22Rv1 (cell line): ENCODE results near the gene PPFIBP2.

Experiments used
- H3K27ac ChIP-seq: fragments of 450-650 bp; 2 replicates; pipeline ENCODE4 v1.5.1; 2017
- CTCF ChIP-seq: fragments of 450-650 bp; IDR thresholded peaks from 2 replicates; pipeline ENCODE4 v1.5.1; 2017; ENCODE audit warnings: mild to moderate bottlenecking
- ZFX ChIP-seq: fragments of 450-650 bp; IDR thresholded peaks from 2 replicates; pipeline ENCODE4 v1.6.1; 2017; ENCODE audit warnings: antibody characterized with exemption, borderline replicate concordance

The PPFIBP2 gene

DNA sequence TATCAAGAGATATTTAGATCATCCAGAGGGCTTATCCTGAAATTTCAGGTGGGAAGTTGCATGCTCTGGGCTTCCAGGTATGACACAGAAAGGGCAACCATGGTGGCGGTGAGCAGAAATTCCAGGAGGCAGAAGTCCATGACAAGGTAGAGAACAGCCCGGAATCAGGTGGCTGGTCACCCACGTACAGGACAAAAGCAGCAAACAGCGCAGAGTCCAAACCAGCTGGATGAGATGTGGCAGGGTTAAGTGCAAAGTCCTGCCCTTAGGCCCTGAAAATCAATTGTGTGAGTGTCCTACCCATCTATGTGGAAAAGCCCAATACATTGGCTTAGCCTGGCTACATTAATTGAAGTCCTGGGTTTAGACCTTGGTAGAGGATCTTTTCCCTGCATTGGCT lies 11.6 kb downstream of the PPFIBP2 start:
- no peak overlapping the region for H3K27ac ChIP-seq
- TF ChIP-seq ZFX, result no peak

DNA sequence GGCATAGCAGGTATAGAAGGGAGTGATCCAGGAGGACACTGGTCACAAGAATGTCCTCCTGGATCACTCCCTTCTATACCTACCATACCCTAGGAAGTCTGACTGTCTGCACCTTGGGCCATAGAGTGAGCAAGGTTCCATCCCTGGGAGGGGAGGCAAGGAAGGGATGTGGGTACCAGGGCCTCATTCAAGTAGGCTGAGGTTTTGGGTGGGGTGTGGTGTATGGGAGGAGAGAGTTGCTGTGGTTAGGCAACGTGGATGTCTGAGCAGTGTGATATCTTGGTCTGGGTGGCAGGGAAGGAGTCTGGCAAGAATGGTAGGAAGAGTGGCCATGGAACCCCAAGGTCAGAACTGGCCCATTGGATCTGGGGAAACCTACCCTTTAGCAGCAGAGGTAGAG lies 13.2 kb downstream of the PPFIBP2 start:
- H3K27ac ChIP-seq, result no peak overlapping the region
- TF ChIP-seq CTCF, result no peak
- no peak for TF ChIP-seq ZFX

GRCh38 chr11:7528514-7529049 lies 14.8 kb downstream of the PPFIBP2 start:
- no peak overlapping the region for H3K27ac ChIP-seq
- TF ChIP-seq CTCF (no peak), ZFX (no peak)

DNA sequence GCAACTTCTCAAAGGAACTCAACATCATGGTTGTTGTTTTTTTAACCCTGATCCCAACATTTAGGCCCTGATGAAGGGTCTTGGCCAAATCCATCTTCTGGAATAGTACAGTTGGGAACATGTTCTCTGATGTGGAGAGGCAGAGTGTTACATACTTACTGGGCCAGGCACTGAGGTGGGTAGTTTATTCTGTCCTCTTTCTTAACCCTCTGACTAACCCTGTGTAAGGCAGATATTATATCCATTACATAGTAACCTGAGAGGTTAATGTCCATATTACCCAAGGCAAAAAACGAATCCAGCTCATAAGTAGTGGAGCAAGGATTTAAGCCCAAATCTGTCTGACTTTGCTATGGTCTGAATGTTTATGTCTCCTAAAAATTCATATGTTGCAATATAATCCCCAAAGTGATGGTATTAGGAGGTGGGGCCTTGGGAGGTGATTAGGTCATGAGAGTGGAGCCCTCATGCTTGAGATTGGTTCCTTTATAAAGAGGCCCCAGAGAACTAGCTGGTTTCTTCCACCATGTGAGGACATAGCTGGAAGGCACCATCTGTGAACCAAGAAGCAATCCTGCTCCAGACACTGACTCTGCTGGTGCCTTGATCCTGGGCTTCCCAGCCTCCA lies 16.3 kb downstream of the PPFIBP2 start:
- H3K27ac ChIP-seq, result no peak overlapping the region
- TF ChIP-seq ZFX (no peak), CTCF (no peak)

DNA sequence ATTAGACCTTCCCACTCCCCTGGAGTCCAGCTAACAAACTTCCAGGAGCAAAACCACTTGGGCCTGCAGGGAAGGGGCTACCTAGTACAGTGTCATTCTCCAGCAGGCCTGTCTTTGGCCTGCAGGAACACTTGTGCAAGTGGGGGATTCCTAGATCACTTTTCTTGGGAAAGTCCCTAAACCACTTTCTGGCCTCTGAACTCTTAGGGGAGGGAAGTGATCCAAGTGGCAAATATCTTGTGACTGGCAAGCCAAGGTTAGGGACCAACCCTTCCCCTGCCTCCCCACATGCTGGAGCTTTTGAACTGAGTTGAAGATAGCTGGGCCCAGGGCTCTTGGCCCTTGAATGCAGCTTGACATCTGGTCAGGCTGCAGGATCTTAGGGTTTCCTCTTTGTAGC lies 17.2 kb downstream of the PPFIBP2 start:
- no peak overlapping the region for H3K27ac ChIP-seq
- TF ChIP-seq ZFX (no peak), CTCF (no peak)

DNA sequence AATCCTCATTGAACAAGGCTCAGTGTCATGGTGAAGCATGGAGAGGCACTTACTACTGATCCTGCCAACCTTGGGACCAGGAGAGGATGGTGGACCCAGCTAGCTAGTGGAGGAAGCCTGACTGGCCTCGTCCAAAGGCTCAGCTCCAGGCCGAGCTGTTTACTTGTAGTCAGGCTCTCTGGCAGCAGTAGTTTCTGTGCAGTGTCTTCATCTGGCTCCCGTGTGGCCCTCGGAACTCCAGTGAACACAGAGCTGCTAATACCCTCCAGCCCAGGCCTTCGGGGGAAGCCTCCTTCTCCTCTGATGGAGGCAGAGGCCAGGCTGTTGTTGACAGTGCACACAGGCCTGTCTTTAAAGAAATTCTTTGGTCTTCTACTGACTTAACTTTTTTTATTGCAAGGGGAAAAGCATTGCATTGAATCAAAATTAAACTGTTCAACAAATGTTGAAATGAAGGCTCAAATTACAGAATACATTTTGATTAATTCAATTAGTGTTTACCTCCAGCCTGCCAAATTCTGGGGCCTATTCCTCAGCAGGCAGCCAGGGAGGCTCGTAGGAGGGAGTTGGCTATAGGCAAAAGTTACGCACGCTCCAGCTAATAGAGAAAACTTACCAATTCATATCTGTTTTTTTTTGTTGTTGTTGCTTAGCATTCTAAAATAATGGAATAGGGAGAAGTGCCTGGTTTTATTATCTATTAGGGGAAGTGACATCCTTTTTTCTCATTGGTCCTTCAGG lies 18.8 kb downstream of the PPFIBP2 start:
- no peak for TF ChIP-seq ZFX
- no peak for TF ChIP-seq CTCF
- H3K27ac ChIP-seq, result no peak overlapping the region

DNA sequence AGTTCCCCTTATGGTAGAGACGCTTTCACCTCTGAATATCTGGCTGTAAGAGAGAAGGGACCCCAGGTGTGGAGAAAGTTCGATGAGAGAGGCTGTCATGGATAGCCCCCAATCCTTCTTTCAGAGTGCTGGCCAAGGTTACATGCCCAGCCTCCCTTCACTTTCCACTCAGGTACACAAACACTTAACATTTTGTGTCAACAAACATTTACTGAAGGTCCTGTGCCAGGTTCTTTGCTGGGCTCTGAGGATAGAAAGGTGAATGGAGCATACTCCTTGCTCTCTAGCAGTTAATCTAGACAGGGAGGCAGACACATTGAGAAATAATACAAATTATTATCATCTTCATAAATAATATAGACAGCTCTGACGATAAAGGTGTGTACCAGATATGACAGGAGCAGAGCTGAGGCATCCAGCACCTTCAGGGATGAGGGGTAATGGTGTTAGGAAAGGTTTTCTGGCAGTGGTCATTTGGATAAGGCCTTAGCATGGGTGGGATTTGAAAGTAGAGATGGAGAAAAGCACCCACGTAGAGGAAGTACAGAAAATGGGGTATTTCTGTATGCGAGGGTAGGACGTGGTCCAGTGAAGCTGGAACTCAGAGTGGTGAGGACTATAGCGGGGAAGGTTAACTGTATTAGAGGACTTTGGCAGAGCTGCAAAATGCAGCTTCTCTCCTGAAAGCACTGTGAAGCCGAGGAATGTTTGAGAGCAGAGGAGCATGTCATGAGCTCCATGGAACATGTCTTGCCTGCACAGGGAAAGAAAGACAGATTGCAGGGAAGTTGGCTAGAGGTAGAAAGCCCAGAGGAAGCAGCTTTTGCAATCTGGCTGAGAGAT lies 19.6 kb downstream of the PPFIBP2 start:
- no peak overlapping the region for H3K27ac ChIP-seq
- no peak for TF ChIP-seq ZFX
- TF ChIP-seq CTCF, result no peak
